Inflammatory macrophage treated with lipopolysaccharide for 1 hour (primary cell): ENCODE data around the gene ANTXR1.
A peak's percentile ranks its signal among the peaks of the same experiment; 100 is the strongest.
"Not testable (repeated sequence)": the region's sequence is repeated elsewhere in the genome, so short reads cannot be mapped to it uniquely, and the experiment has no call there.

Experiments used
- DNase-seq, 2 donors: peaks; one replicate each; pipeline ENCODE4 v3.0.0-alpha.2; 2020 to 2022

The ANTXR1 gene

DNA sequence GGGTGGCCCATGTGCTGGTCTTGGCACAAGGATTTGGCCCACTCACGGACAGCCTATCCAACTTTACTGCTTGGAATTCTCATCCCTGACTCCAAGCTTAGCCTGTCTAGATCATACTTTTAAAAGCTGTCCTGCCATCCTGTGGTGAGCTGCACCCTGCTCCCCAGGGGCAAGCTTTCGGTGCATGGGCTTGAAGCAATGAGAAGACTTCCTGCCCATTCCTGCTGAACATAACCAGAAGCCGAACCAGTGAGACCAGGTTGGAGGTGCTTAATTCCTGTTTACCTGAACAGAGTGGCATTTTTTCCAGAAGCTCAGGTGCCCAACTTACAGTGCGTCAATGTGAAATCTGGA lies 154.5 kb downstream of the ANTXR1 start:
- DNase-seq = no peak

- no peak for DNase-seq
Observed at GRCh38 chr2:69168144-69168813, 155.3 kb downstream of the ANTXR1 start.

DNA sequence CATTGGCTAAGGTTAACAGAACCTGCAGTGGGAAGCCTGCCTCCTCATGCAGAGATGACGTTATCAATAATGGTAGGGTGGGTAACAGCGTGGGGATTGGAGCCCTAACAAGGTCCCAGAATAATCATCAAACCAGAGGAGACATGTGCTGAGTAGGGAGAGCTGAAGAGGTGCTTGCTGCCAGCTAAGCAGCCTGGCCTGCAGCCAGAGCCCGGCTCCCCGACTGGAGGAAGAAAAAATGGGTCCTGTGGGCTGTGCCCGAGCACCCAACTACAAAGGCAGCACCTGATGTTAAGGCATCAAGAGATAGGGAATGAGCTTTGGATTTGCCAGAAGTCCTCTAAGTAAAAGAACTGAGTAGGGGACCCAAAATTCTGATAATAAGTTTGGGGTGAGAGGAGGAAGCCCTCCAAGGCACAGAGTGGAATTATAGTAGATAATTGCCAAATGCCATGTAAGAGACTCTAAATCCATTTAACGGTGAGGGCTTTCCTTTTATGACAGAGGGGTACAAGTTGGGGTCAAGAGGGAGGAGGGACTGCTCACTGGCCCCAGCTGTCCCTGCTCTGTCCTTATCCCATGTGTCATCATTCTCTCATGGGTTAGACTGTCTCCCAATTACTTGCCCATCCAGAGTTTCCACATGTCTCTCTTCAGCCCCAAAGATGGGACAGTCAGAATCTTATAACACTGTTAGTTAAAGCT lies 156.1 kb downstream of the ANTXR1 start:
- no peak for DNase-seq

DNA sequence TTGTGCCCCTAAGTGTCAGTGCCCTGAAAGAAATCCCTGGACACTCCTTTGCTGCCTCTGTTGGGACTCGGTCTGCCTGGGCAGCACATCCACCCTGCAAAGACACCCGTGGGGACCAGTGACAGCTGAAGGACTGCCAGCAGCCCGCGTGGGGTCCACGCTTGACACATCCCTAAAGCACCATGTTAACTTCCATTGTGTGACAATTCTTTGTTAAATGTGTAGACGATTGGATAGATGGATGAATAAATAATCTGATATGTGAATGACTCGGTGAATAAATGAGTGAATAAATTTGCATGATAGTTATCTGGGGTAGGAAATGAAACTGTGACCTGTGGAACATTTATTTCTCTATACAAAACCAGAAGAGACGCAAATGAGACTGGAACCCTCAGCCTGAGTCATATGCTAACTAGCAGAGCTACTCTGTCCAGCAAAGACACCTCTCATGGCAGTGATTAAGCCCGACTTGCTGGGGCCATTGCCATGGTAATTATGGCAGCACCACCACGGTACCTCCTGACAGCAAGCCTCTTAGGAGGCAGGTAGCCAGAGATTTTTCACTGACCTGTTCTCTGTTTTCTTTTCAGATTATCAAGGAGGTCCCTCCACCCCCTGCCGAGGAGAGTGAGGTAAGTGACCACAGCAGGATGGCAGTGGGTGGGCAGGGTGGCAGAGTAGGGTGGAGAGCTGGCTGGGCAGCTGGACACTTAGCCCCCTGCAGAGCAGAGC lies 156.8 kb downstream of the ANTXR1 start:
- no peak for DNase-seq

DNA sequence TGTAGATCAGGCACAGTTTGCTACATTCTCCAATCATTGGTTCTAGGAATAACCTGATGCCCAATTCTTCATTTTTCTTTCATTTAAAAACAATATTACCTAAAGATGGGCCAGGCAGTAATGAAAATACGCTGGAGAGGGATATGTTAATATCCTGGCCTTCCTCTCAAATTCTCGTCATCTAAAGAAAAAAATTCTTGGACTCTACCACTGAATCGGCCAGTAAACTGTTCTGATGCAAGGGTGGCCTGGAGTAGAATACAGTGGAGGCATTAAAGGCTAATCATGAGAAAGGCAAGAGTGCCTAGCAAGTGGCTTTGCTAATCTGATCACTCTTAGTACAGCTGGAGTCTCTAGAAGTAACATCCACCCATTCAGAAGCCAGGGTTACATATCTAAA lies 157.7 kb downstream of the ANTXR1 start:
- no peak for DNase-seq

GRCh38 chr2:69171116-69171896 lies 158.3 kb downstream of the ANTXR1 start:
- DNase-seq = no peak

- DNase-seq = no peak
Observed at GRCh38 chr2:69171897-69172525, 159.0 kb downstream of the ANTXR1 start.

- DNase-seq = no peak
Observed at GRCh38 chr2:69173706-69174105, 160.7 kb downstream of the ANTXR1 start.

DNA sequence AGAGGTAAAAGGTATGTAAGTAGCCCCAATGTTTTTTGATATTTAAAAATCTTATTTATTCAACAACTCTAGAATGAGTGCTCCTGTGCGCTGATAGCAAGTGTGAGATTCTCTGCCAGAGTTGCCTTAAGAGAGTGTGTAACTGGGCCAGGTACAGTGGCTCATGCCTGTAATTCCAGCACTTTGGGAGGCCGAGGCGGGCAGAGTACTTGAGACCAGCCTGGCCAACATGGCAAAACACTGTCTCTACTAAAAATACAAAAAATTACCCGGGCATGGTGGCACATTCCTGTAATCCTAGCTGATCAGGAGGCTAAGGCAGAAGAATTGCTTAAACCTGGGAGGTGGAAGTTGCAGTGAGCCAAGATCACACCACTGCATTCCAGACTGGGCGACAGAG lies 161.2 kb downstream of the ANTXR1 start:
- not testable (repeated sequence) for DNase-seq

- no peak for DNase-seq
Observed at GRCh38 chr2:69175790-69176715, 163.1 kb downstream of the ANTXR1 start.

- peak; percentile 73 to 81 for DNase-seq
Observed at GRCh38 chr2:69177063-69177771, 164.2 kb downstream of the ANTXR1 start.

GRCh38 chr2:69177785-69178636 lies 165.0 kb downstream of the ANTXR1 start:
- peak; percentile 87 to 88 for DNase-seq

- DNase-seq = no peak
Observed at GRCh38 chr2:69178756-69179155, 165.8 kb downstream of the ANTXR1 start.

- no peak for DNase-seq
Observed at GRCh38 chr2:69180227-69180626, 167.2 kb downstream of the ANTXR1 start.

GRCh38 chr2:69180974-69181373 lies 168.0 kb downstream of the ANTXR1 start:
- no peak for DNase-seq

GRCh38 chr2:69181806-69182427 lies 168.9 kb downstream of the ANTXR1 start:
- no peak for DNase-seq

DNA sequence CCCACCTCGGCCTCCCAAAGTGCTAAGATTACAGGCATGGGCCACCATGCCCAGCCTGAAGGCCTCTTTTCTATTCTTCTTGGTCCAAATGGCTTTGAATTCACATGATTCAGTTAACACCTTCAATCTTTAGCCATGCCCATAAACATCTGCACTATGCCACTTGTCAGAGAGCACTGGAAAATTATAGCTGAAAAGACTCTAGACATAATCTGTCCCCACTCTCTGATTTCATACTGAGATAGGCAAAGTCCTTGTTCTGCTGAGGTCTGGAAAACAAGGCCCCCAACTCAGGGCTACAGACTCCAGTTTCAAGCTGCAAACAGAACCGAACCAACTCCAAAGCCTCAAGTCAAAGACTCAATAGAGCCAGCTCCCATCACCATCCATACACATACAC lies 170.7 kb downstream of the ANTXR1 start:
- DNase-seq = no peak

DNA sequence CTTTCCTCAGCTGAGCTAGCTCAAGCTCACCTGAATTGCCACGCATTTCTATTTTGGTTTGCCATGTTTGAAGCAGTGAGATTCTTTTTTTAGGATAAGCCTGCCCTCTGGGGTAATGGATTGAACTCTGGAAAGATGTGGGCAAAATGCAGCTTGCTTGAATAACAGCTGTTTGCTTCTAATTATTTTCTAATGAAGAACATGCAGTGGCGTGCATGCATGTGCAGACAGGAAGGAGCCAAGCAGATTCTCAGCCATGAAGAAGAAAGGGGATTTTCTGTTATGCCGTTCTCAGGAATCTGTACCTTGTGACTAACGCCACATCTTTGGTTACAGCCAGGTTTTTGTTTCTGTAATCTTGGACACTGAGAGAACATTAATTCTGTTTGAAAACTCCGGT lies 171.2 kb downstream of the ANTXR1 start:
- DNase-seq = no peak

DNA sequence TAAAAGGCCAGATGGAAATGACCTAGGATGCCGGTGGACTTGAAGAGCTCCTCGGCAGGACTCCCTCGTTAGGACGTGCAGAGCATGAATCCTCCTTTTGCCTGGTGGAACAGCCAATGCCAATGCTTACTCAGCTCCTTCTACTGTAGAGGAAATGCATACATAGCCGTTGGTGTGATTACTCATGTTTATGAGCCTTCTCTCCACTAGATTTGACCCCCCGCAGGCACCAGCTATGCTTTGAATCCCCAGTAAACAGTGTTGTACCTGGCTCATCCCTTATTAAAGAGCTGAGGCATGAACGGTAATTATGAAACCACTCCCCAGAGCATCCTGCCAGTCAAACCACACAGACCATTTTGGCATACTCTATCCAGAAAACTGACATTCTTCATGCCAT lies 172.8 kb downstream of the ANTXR1 start:
- no peak for DNase-seq

GRCh38 chr2:69186614-69187013 lies 173.6 kb downstream of the ANTXR1 start:
- no peak for DNase-seq
